CD4-positive, alpha-beta T cell (primary cell): ENCODE results near the gene FNBP1L. TPM values are rescaled to one million over a fixed set of nuclear protein-coding genes. Genes with fewer than 3 reads are reported as not detected.

Experiments used
- ATAC-seq: fragments of 200-7000 bp; cut with Tn5 transposase; one replicate; pipeline ENCODE4 v1.10.0; 2022; ENCODE audit warnings: mild to moderate bottlenecking; ENCODE audit not compliant: poor library complexity
- CTCF ChIA-PET: fragments of 350-600 bp; sonication (Branson Sonifier 250); formaldehyde crosslinking; loops from one replicate; lab custom pipeline; 2021; ENCODE audit warnings: antibody characterized with exemption, inconsistent platforms; lab: Charles Lee
- POLR2A ChIA-PET: fragments of 350-600 bp; sonication (Branson Sonifier 250); formaldehyde crosslinking; loops from one replicate; lab custom pipeline; 2021; ENCODE audit warnings: antibody characterized with exemption, inconsistent platforms; lab: Charles Lee
- DNase-seq, 14 experiments: peaks; one replicate each; pipeline ENCODE4 v3.0.0-alpha.2; 2013 to 2020; ENCODE audit warnings: mixed read lengths in 2 of 14
- H3K27ac ChIP-seq, 2 donors: one replicate each; pipeline versions ENCODE4 v1.5.1 to v1.7.0; 2013; ENCODE audit warnings: low read length in 2 of 2, low read depth in 1 of 2, mild to moderate bottlenecking in 1 of 2
- H3K27me3 ChIP-seq, 2 experiments: 1 replicate in 1 of 2; 2 replicates in 1 of 2; pipeline versions ENCODE4 v1.6.1 to v1.7.0; 2013; ENCODE audit warnings: low read length in 2 of 2, control low read depth in 1 of 2, mild to moderate bottlenecking in 1 of 2, moderate library complexity in 1 of 2; ENCODE audit not compliant: insufficient read depth in 2 of 2, control insufficient read depth in 1 of 2
- H3K36me3 ChIP-seq: one replicate; pipeline ENCODE4 v1.6.1; 2013; ENCODE audit warnings: low read length, control low read depth; ENCODE audit not compliant: insufficient read depth
- H3K4me1 ChIP-seq: one replicate; pipeline ENCODE4 v1.6.1; 2013; ENCODE audit warnings: low read length, control low read depth; ENCODE audit not compliant: insufficient read depth
- H3K4me3 ChIP-seq: one replicate; pipeline ENCODE4 v1.5.1; 2013; ENCODE audit warnings: mild to moderate bottlenecking, low read length, moderate library complexity
- H3K9me3 ChIP-seq, 2 experiments: 1 replicate in 1 of 2; 2 replicates in 1 of 2; pipeline versions ENCODE4 v1.6.1 to v1.7.0; 2013; ENCODE audit warnings: low read length in 2 of 2, mild to moderate bottlenecking in 2 of 2, control low read depth in 1 of 2, moderate library complexity in 1 of 2; ENCODE audit not compliant: control insufficient read depth in 1 of 2, insufficient read depth in 1 of 2
- H3K27ac Mint-ChIP-seq: one replicate; pipeline ENCODE4 v1.8.0; 2020; ENCODE audit warnings: mixed read lengths
- H3K27me3 Mint-ChIP-seq: one replicate; pipeline ENCODE4 v1.8.0; 2021; ENCODE audit warnings: mixed read lengths
- H3K36me3 Mint-ChIP-seq: one replicate; pipeline ENCODE4 v1.8.0; 2021; ENCODE audit warnings: low read depth, mixed read lengths
- H3K4me1 Mint-ChIP-seq: one replicate; pipeline ENCODE4 v1.8.0; 2021; ENCODE audit warnings: low read depth, mixed read lengths
- H3K4me3 Mint-ChIP-seq: one replicate; pipeline ENCODE4 v1.8.0; 2020; ENCODE audit warnings: mild to moderate bottlenecking, mixed read lengths
- H3K9me3 Mint-ChIP-seq: one replicate; pipeline ENCODE4 v1.8.0; 2020; ENCODE audit warnings: mixed read lengths
- CTCF ChIP-seq: fragments of 200-600 bp; IDR thresholded peaks from one replicate; pipeline ENCODE4 v1.8.0; 2022; ENCODE audit warnings: antibody characterized with exemption, mild to moderate bottlenecking
- intact Hi-C, 2 experiments: fragments of 100-400 bp; cut with DNase I in 1 of 2; cut with micrococcal nuclease in 1 of 2; formaldehyde crosslinking; loops; one replicate each; pipeline versions ENCODE4 v1.15.1 to v1.9.0; 2023 to 2025; cut with DNase I, micrococcal nuclease
- total RNA-seq, 174 experiments: library from RNA in 2 of 174; stranded (reverse) in 2 of 174; gene quantifications; one replicate each; pipeline ENCODE4 v1.2.3 and lab custom pipeline; 2021 to 2026

FNBP1L gene
- total RNA-seq, 2 experiments from 2014 or later = 1.1 TPM

GRCh38 chr1:93559695-93560094, 111.8 kb downstream of the FNBP1L start:
- Mint-ChIP-seq H3K27me3 (no peaks in the 10 kb centered on the region), H3K4me1 (peaks cover 9% of the 10 kb centered on the region), H3K9me3 (no peaks in the 10 kb centered on the region), H3K36me3 (no peaks in the 10 kb centered on the region), H3K4me3 (no peak overlapping the region), H3K27ac (no peak overlapping the region)
- H3K27me3 ChIP-seq = no peaks in the 10 kb centered on the region
- ChIA-PET CTCF (no interaction called here), POLR2A (no interaction called here)
- DNase-seq = no peak
- ATAC-seq = no peak
- no peaks in the 10 kb centered on the region for H3K9me3 ChIP-seq
- H3K4me1 ChIP-seq = no peaks in the 10 kb centered on the region
- no peak overlapping the region for H3K27ac ChIP-seq
- intact Hi-C loops = no loop called here
- H3K36me3 ChIP-seq = no peaks in the 10 kb centered on the region
- TF ChIP-seq CTCF = no peak
- H3K4me3 ChIP-seq = no peak overlapping the region

- H3K36me3 Mint-ChIP-seq = no peaks in the 10 kb centered on the region
- H3K27ac ChIP-seq = no peak overlapping the region
- no peak for TF ChIP-seq CTCF
- no peaks in the 10 kb centered on the region for H3K9me3 ChIP-seq
- H3K27me3 ChIP-seq = no peaks in the 10 kb centered on the region
- CTCF ChIA-PET = no interaction called here
- H3K27ac Mint-ChIP-seq = no peak overlapping the region
- DNase-seq = no peak
- no peaks in the 10 kb centered on the region for H3K27me3 Mint-ChIP-seq
- intact Hi-C loops = no loop called here
- no peaks in the 10 kb centered on the region for H3K4me1 Mint-ChIP-seq
- H3K4me3 ChIP-seq = no peak overlapping the region
- H3K4me1 ChIP-seq = no peaks in the 10 kb centered on the region
- no peak overlapping the region for H3K4me3 Mint-ChIP-seq
- POLR2A ChIA-PET = interaction anchor here (0.6 kb wide), 1 partner anchor 29 kb away, joined by 3 read pairs; no protein-coding TSS in a partner anchor
- no peaks in the 10 kb centered on the region for H3K36me3 ChIP-seq
- no peak for ATAC-seq
- no peaks in the 10 kb centered on the region for H3K9me3 Mint-ChIP-seq
These were observed 117.7 kb downstream of the FNBP1L start for GRCh38 chr1:93565496-93566206.

- Histone ChIP-seq H3K27me3 (no peaks in the 10 kb centered on the region), H3K27ac (no peak overlapping the region), H3K4me3 (no peak overlapping the region), H3K4me1 (no peaks in the 10 kb centered on the region), H3K9me3 (no peaks in the 10 kb centered on the region), H3K36me3 (no peaks in the 10 kb centered on the region)
- no peak for TF ChIP-seq CTCF
- intact Hi-C loops = no loop called here
- no peak for DNase-seq
- no peak for ATAC-seq
- no peaks in the 10 kb centered on the region for H3K9me3 Mint-ChIP-seq
- no peaks in the 10 kb centered on the region for H3K36me3 Mint-ChIP-seq
- H3K27ac Mint-ChIP-seq = no peak overlapping the region
- no peaks in the 10 kb centered on the region for H3K4me1 Mint-ChIP-seq
- no peak overlapping the region for H3K4me3 Mint-ChIP-seq
- CTCF ChIA-PET = no interaction called here
- POLR2A ChIA-PET = interaction anchor here (0.6 kb wide), 1 partner anchor 30 kb away, joined by 3 read pairs; no protein-coding TSS in a partner anchor
- H3K27me3 Mint-ChIP-seq = no peaks in the 10 kb centered on the region
These were observed 118.3 kb downstream of the FNBP1L start for GRCh38 chr1:93566227-93566626.
